Measurements from ENCODE around the gene TMSB10. TPM values are rescaled to one million over a fixed set of nuclear protein-coding genes. Genes with fewer than 3 reads are reported as not detected.
"Not testable (repeated sequence)": the region's sequence is repeated elsewhere in the genome, so short reads cannot be mapped to it uniquely, and the experiment has no call there.

TMSB10 gene
- total RNA-seq, 2 donors from 2014 or later = 1,502 to 3,073 TPM

DNA sequence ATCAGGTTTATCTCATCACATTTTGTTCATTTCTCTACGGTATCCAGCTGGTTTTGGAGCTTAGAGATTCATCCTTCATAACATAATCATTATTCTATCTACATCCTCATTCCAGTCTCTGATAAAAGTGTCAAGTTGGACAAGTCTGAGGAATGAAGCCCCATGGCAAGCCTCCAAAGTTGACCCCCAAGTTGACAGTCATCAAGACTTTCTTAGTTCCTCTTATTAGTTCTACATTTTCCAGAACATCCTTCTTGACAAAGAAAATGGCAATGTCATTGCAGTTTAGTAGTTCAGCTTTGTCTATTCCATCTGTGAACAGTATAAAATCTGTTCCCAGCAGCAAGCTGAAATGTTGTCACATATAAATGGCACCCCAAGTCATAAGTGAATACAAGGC, 4.5 kb upstream of the TMSB10 start:
- H3K4me1 Mint-ChIP-seq (ENCODE audit: low read depth in 2 of 2) = peaks cover 72 to 85% of the 10 kb centered on the region in 2 donors
- no peak overlapping the region for H3K4me3 Mint-ChIP-seq
- no peaks in the 10 kb centered on the region for H3K9me3 Mint-ChIP-seq
- H3K27ac Mint-ChIP-seq = peak overlapping the region; percentile 33 to 99
- DNase-seq (ENCODE audit: low spot score) = no peak
- H3K27me3 Mint-ChIP-seq = no peaks in the 10 kb centered on the region
- ATAC-seq = no peak
- H3K36me3 Mint-ChIP-seq = no peaks in the 10 kb centered on the region

DNA sequence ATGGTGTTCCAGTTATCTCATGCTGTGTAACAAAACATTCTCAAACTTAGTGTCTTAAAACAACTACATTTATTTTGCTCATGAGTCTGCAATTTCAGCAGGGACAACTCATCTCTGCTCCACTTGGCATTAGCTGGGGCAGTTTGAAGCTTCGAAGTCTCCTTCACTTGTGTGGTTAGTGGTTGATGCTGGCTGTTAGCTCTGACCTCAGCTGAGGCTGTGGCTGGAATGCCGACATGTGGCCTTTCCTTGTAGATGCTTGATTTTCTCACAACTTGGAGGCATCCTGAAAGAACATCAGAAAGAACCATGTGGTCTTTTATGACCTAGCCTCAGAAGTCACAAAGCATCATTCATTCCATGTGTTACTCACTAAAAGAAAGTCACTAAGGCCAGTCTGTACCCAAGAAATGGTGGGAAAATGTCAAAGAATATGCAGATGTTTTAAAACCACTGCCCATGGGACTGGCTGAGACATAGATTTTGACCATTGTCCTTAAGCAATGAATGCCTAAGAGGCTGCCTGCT, 3.8 kb upstream of the TMSB10 start:
- no peaks in the 10 kb centered on the region for H3K27me3 Mint-ChIP-seq
- H3K36me3 Mint-ChIP-seq = peaks cover 6% of the 10 kb centered on the region
- peaks cover 73 to 82% of the 10 kb centered on the region in 2 donors for H3K4me1 Mint-ChIP-seq (ENCODE audit: low read depth in 2 of 2)
- no peaks in the 10 kb centered on the region for H3K9me3 Mint-ChIP-seq
- DNase-seq (ENCODE audit: low spot score) (no peak), ATAC-seq (no peak)
- H3K4me3 Mint-ChIP-seq = peak overlapping the region; percentile 11
- H3K27ac Mint-ChIP-seq = peak overlapping the region; percentile 33 to 99

DNA sequence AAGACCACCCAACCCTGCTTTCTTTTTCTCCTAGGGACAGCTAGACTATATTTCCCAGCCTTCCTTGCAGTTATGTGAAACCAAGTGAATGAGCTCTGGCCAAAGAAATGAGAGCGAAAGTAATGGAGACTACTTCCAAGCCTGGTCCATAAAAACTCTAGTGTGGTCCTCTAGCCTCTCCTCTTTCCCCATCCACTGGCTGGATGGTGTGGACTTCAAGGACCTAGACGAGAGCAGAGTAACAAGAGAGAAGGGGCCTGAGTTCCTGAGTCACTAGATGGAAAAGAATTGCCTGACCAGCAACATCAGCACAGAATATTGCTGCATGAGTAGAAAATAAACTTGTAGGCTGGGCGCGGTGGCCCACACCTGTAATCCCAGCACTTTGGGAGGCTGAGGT, 2.9 kb upstream of the TMSB10 start:
- Mint-ChIP-seq H3K27ac (peak overlapping the region in 1 of 2 donors; percentile 99), H3K4me3 (peak overlapping the region; percentile 10), H3K9me3 (no peaks in the 10 kb centered on the region), H3K27me3 (no peaks in the 10 kb centered on the region), H3K36me3 (peaks cover 15% of the 10 kb centered on the region), H3K4me1 (ENCODE audit: low read depth in 2 of 2) (peaks cover 77 to 83% of the 10 kb centered on the region in 2 donors)
- ATAC-seq (no peak), DNase-seq (ENCODE audit: low spot score) (no peak)

DNA sequence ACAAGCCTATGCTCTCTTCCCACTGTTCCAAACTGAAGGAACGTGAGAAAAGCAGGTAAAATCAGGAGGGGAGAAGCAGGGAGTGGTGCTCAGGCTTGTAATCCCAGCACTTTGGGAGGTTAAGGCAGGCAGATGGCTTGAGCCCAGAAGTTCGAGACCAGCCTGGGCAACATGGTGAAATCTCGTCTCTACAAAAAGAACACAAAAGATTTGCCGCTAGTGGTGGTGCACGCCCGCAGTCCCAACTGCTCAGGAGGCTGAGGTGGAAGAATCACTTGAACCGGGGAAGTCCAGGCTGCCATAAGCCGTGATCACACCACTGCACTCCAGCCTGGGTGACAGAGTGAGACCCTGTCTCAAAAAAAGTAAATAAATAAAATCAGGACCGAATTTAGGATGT, 1.3 kb upstream of the TMSB10 start:
- no peaks in the 10 kb centered on the region for H3K27me3 Mint-ChIP-seq
- H3K4me1 Mint-ChIP-seq (ENCODE audit: low read depth in 2 of 2) = peaks cover 78 to 79% of the 10 kb centered on the region in 2 donors
- H3K27ac Mint-ChIP-seq = peak overlapping the region; percentile 70 to 99
- DNase-seq (ENCODE audit: low spot score) = no peak
- H3K9me3 Mint-ChIP-seq = peaks cover 6% of the 10 kb centered on the region
- H3K36me3 Mint-ChIP-seq = peaks cover 18% of the 10 kb centered on the region
- peak overlapping the region; percentile 85 for H3K4me3 Mint-ChIP-seq
- no peak for ATAC-seq

DNA sequence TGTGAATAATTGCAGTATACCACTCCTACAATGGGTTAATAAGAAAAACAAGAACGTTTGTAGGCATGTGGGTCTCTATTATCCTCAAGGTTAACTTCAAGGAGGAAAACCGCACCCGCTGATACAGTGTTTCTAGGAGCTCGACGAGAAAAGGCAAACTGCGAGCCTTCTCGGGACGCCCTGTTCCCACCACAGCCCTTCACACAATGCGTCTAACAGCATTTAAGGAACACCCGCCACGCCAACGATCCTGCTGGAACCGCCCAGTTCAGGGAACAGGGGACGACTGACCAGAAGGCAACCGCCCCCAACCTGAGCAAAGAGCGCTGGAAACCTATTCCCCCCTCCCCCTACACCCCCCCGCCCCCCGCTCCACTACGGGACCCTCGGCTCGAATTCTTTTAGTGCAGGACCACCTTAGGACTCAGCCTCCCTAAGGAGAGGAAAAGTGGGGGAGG, 710 bp upstream of the TMSB10 start:
- H3K27ac Mint-ChIP-seq = peak overlapping the region; percentile 70 to 99
- ATAC-seq (no peak), DNase-seq (ENCODE audit: low spot score) (no peak)
- H3K9me3 Mint-ChIP-seq = peaks cover 12% of the 10 kb centered on the region
- no peaks in the 10 kb centered on the region for H3K27me3 Mint-ChIP-seq
- peaks cover 24% of the 10 kb centered on the region for H3K36me3 Mint-ChIP-seq
- H3K4me1 Mint-ChIP-seq (ENCODE audit: low read depth in 2 of 2) = peaks cover 80% of the 10 kb centered on the region in 2 donors
- peak overlapping the region; percentile 85 for H3K4me3 Mint-ChIP-seq

DNA sequence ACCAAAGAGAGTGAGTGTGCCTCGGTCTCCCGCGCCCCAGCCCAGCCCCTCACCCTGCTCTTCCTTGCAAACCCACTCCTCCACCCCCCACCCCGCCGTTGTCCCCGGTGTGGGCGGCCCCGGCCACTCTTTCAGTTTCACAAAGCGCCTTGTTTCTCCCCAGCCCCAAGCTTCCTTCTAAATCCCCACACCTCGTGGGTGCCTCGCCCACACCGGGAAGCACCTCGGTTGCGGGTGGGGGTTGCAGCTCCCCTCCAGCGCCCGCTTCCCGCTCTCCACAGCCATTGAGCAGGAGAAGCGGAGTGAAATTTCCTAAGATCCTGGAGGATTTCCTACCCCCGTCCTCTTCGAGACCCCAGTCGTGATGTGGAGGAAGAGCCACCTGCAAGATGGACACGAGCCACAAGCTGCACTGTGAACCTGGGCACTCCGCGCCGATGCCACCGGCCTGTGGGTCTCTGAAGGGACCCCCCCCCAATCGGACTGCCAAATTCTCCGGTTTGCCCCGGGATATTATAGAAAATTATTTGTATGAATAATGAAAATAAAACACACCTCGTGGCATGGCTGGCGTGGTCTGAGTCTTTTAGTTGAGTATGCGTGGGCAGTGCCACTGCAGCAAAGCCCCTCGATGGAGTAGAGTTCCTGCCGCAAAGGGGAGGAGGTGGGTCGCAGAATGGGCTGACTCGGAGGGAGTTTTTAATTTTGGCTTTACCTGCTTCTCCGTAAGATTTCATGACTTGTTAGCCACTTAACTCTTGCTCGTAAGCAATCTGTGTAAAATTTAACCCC, 848 bp downstream of the TMSB10 start:
- Mint-ChIP-seq H3K27me3 (no peaks in the 10 kb centered on the region), H3K4me3 (peak overlapping the region; percentile 85), H3K9me3 (peaks cover 16% of the 10 kb centered on the region), H3K4me1 (ENCODE audit: low read depth in 2 of 2) (peaks cover 69% of the 10 kb centered on the region in 2 donors), H3K27ac (peak overlapping the region; percentile 61 to 99), H3K36me3 (peaks cover 29% of the 10 kb centered on the region)
- ATAC-seq = peak; percentile 39 to 65
- DNase-seq (ENCODE audit: low spot score) = peak; percentile 87

DNA sequence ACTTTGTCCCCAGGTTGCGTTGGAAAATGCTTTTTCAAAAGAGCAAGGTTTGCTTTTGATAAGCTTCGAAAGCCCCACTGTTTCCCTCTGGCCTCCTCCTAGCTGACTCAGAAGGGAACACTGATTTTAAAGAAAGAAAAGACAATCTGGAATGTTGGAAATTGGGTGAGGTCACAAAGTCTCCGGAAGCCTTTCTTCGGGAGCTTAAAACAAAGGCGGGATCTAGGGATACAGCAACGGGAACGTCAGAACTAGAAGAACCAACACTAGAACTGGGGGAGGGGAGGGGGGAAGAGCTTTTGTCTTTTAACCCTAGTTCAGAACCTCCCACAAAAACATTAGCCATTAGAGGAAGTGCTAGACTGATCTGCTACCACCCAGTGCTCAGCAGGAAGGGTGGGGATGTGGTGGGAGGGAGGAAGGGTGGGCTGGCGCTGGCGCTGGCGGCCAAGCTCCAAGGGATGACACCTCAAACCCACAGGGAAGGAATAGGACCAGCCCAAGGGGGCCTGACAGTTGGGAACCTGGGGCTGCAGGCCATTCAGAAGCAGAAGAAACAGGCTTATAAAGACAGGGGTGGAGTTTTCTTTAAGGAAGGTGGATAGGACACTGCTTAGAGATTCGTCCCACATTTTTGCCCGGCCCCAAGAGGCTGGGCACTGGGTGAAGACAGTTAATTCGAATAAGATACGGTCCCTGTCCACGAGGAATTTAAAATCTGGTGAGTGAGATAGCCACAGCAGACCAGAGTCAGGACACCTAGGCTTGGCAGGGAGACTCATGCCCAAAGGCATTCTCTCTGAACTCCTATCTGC, 1.7 kb downstream of the TMSB10 start:
- Mint-ChIP-seq H3K36me3 (peaks cover 29% of the 10 kb centered on the region), H3K4me3 (peak overlapping the region; percentile 85), H3K9me3 (peaks cover 16% of the 10 kb centered on the region), H3K27me3 (no peaks in the 10 kb centered on the region), H3K27ac (peak overlapping the region; percentile 61 to 99), H3K4me1 (ENCODE audit: low read depth in 2 of 2) (peaks cover 64 to 68% of the 10 kb centered on the region in 2 donors)
- peak in 1 of 2 donors; percentile 25 for ATAC-seq
- DNase-seq (ENCODE audit: low spot score) = no peak

DNA sequence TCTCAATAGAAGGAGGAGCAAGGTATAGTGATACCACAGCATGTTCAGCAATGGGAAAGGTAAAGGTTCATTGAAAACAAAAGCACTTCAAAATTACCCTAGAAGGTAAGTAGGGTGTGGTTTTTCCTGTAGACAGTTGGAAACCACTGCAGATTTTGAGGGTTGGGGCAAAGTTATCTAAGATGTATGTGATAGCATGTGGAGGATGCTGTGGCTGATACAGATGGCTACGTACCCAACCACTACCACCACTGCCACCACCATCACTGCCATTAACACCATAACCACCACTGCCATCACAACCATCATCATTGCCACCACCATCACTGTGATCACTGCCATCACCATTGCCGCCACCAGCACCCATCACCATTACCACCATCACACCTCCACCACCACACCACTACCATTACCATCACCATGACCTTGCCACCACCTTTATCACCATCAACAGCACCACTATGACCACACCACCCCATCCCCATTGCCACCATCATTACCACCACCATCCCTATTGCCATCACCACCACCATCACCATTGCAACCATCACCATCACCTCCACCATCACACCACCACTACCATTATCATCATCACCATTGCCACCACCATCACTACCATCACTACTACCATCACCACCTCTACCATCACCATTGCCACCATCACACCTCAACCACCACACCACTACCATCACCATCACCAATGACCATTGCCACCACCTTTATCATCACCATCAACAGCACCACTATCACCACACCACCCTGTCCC, 3.7 kb downstream of the TMSB10 start:
- Mint-ChIP-seq H3K9me3 (peaks cover 16% of the 10 kb centered on the region), H3K4me3 (peak overlapping the region; percentile 85), H3K27me3 (no peaks in the 10 kb centered on the region), H3K4me1 (ENCODE audit: low read depth in 2 of 2) (peaks cover 50 to 51% of the 10 kb centered on the region in 2 donors), H3K27ac (peak overlapping the region; percentile 61 to 99), H3K36me3 (peaks cover 29% of the 10 kb centered on the region)
- DNase-seq (ENCODE audit: low spot score) (no peak), ATAC-seq (no peak)

DNA sequence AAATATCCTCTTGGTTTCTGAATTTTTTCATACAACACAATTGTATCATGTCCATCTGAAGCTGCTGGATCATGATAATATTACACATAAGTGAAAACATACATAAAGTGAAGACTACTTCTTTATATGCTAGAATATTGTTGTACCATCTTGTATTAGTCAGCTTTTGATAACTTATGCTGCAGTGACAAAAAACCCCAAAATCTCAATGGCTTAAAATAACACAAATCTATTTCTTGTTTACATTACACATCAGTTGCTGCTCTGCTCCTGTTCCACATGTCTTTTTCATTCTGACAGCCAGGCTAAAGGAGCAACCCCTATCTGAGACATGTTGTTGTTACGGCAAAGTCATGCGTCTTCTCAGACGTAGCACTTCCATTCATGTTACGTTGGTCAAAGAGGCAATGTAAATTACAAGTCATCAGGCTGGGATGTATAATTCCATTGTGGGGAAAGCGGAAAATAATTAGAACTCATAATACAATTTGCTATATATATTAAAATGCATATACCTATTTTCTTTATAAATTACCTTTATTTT, 5.8 kb downstream of the TMSB10 start:
- H3K36me3 Mint-ChIP-seq = peaks cover 28% of the 10 kb centered on the region

DNA sequence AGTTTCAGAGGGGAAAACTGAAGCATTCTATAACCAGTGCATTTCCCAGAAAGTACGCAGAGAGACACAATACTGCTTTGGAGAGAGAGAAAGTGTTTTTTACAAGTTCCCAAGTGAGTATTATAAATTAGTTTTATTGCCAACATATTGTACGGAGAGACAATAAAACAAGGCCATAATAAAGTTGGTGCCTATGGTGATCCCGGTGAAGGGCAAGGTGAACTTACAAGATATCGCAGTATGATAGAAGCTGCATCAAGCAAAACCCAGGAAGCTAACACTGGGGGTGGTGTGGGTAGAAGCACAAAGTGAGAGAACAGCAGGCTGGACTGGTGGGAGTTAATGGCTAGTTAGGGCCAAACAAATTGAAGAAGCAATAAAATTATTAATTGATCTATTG, 7.5 kb downstream of the TMSB10 start:
- Mint-ChIP-seq H3K27ac (no peak overlapping the region), H3K27me3 (no peaks in the 10 kb centered on the region), H3K4me1 (ENCODE audit: low read depth in 2 of 2) (peaks cover 24 to 28% of the 10 kb centered on the region in 2 donors), H3K36me3 (peaks cover 14% of the 10 kb centered on the region), H3K9me3 (peaks cover 16% of the 10 kb centered on the region), H3K4me3 (no peak overlapping the region)
- DNase-seq (ENCODE audit: low spot score) = no peak
- no peak for ATAC-seq

More for the DNA sequence above, 5.8 kb downstream of the TMSB10 start:
- Mint-ChIP-seq H3K9me3 (peaks cover 16% of the 10 kb centered on the region), H3K27me3 (no peaks in the 10 kb centered on the region), H3K27ac (no peak overlapping the region), H3K4me3 (no peak overlapping the region), H3K4me1 (ENCODE audit: low read depth in 2 of 2) (peaks cover 40 to 41% of the 10 kb centered on the region in 2 donors)
- DNase-seq (ENCODE audit: low spot score) (no peak), ATAC-seq (no peak)

DNA sequence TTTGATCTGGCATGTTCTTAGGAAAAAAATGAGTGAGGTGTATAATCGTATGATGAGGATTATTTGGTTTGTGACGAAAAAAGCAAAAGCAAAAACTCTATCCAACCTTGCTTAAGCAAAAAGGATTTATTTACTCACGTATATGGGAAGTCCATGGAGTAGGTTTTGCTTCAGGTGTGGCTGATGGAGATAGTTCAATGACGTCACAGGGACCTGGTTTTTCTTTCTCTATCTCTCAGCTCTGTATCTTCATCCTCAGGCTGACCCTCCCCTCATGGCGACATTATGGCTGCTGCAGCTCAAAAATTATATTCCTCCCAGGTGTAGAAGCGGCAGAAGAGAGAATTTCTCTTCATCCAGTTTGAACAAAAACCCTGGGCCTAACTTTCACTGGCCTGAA, 8.9 kb downstream of the TMSB10 start:
- no peak overlapping the region for H3K27ac Mint-ChIP-seq
- ATAC-seq (no peak), DNase-seq (ENCODE audit: low spot score) (no peak)
- peaks cover 15 to 20% of the 10 kb centered on the region in 2 donors for H3K4me1 Mint-ChIP-seq (ENCODE audit: low read depth in 2 of 2)
- H3K27me3 Mint-ChIP-seq = no peaks in the 10 kb centered on the region
- H3K36me3 Mint-ChIP-seq = peaks cover 9% of the 10 kb centered on the region
- H3K9me3 Mint-ChIP-seq = peaks cover 8% of the 10 kb centered on the region
- H3K4me3 Mint-ChIP-seq = no peak overlapping the region

DNA sequence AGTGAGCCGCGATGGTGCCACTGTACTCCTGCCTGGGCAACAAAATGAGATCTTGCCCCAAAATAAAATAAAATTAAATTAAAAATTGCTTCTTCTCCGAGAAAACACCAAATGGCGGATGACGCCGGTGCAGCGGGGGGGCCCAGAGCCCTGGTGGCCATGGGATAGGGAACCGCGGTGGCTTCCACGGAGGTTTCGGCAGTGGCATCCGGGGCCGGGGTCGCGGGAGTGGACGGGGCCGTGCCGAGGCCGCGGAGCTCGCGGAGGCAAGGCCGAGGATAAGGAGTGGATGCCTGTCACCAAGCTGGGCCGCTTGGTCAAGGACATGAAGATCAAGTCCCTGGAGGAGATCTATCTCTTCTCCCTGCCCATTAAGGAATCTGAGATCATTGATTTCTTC, 10.2 kb downstream of the TMSB10 start:
- peaks cover 12 to 23% of the 10 kb centered on the region in 2 donors for H3K4me1 Mint-ChIP-seq (ENCODE audit: low read depth in 2 of 2)
- not testable (repeated sequence) for ATAC-seq; H3K27ac Mint-ChIP-seq; DNase-seq (ENCODE audit: low spot score); H3K36me3 Mint-ChIP-seq; H3K27me3 Mint-ChIP-seq; H3K9me3 Mint-ChIP-seq; H3K4me3 Mint-ChIP-seq

DNA sequence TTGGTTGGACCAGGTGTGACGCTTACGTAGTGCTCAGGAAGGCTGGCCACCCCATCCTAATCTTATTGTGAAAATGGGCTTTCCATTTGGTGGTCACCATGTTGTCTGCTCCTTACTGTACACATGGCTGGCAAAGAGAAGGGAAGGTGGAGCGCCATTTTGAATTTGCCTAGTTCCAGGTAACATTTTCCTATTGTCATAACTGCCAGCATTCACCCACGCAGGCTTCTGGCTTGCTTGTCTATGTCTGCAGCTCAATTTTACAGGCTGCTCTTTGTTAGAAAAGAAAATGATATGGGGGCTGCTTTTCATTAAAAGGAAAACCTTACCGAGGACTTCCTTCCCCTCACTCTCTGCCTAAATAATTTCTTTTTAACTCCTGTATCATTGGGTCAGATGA, 12.4 kb downstream of the TMSB10 start:
- peaks cover 9 to 17% of the 10 kb centered on the region in 2 donors for H3K4me1 Mint-ChIP-seq (ENCODE audit: low read depth in 2 of 2)
- not testable (repeated sequence) for H3K4me3 Mint-ChIP-seq; DNase-seq (ENCODE audit: low spot score); H3K27me3 Mint-ChIP-seq; H3K9me3 Mint-ChIP-seq; H3K36me3 Mint-ChIP-seq; ATAC-seq; H3K27ac Mint-ChIP-seq
